HCT116 (cell line): ENCODE measurements around the gene BACE1-AS. TPM values are rescaled to one million over a fixed set of nuclear protein-coding genes. Genes with fewer than 3 reads are reported as not detected.

Source experiments
- ATAC-seq: fragments of 200-7000 bp; cut with Tn5 transposase; 2 replicates; pipeline ENCODE4 v1.9.1; 2020; ENCODE audit warnings: mild to moderate bottlenecking, moderate library complexity
- BruUV-seq: library from RNA; stranded (reverse); fragments of 400-500 nt; replicated peaks from 2 replicates; lab custom pipeline; 2021; lab: Mats Ljungman, UMichigan
- CTCF ChIA-PET: fragments of 300-600 bp; sonication (Branson Sonifier 250); formaldehyde crosslinking; loops from one replicate; lab custom pipeline; 2021; ENCODE audit warnings: antibody characterized with exemption; lab: Charles Lee
- POLR2A ChIA-PET: fragments of 300-600, 350-600 bp; sonication (Branson Sonifier 250); formaldehyde crosslinking; loops from one replicate; lab custom pipeline; 2021; ENCODE audit warnings: antibody characterized with exemption; lab: Charles Lee
- RAD21 ChIA-PET, 2 experiments: fragments of 300-600 bp; sonication (Branson Sonifier 250); formaldehyde crosslinking; loops; one replicate each; lab custom pipeline; 2023; ENCODE audit warnings: low total read pairs in 2 of 2; ENCODE audit not compliant: uncharacterized antibody in 2 of 2, unreplicated experiment in 2 of 2, low non-redundant PET in 1 of 2; lab: Charles Lee
- DNase-seq: peaks from one replicate; pipeline ENCODE4 v3.0.0-alpha.2; 2010; ENCODE audit warnings: low read depth, low spot score
- H2AFZ ChIP-seq: fragments of 200-600 bp; shearing (Covaris generic), sonication (generic); 2 replicates; pipeline ENCODE4 v1.6.1; 2017; ENCODE audit warnings: low read depth, mixed run types, mixed read lengths, antibody characterized with exemption, low read length; ENCODE audit not compliant: poor library complexity, severe bottlenecking
- H3K27ac ChIP-seq: 2 replicates; pipeline ENCODE4 v1.5.1; 2012; ENCODE audit warnings: low read depth, low read length
- H3K27me3 ChIP-seq: fragments of 200-600 bp; sonication (generic); 2 replicates; pipeline ENCODE4 v1.6.1; 2016; ENCODE audit warnings: mixed run types, low read length, mixed read lengths; ENCODE audit not compliant: insufficient read depth
- H3K36me3 ChIP-seq, 2 experiments: fragments of 200-500 bp in 1 of 2; fragments of 200-600 bp in 1 of 2; sonication (Bioruptor generic) in 1 of 2; sonication (generic) in 1 of 2; 2 replicates each; pipeline versions ENCODE4 v1.5.1 to v1.6.1; 2014 to 2016; ENCODE audit warnings: low read length in 2 of 2, inconsistent platforms in 1 of 2, mixed read lengths in 1 of 2, mixed run types in 1 of 2; ENCODE audit not compliant: insufficient read depth in 2 of 2, control insufficient read depth in 1 of 2
- H3K4me1 ChIP-seq, 2 experiments: fragments of 200-600 bp in 1 of 2; sonication (generic) in 1 of 2; 2 replicates each; pipeline versions ENCODE4 v1.5.1 to v1.6.1; 2012 to 2017; ENCODE audit warnings: low read length in 2 of 2, inconsistent platforms in 1 of 2, mild to moderate bottlenecking in 1 of 2, mixed read lengths in 1 of 2, mixed run types in 1 of 2, moderate library complexity in 1 of 2; ENCODE audit not compliant: insufficient read depth in 2 of 2, control insufficient read depth in 1 of 2
- H3K4me2 ChIP-seq: fragments of 200-600 bp; sonication (generic); 2 replicates; pipeline ENCODE4 v1.6.1; 2017; ENCODE audit warnings: mixed run types, low read length, mixed read lengths
- H3K4me3 ChIP-seq, 2 experiments: fragments of 200-600 bp in 1 of 2; sonication (generic) in 1 of 2; replicated peaks in 1 of 2; 2 replicates each; pipeline ENCODE4 v1.5.1; 2011 to 2016; ENCODE audit warnings: low read length in 2 of 2, control low read depth in 1 of 2, low read depth in 1 of 2, mild to moderate bottlenecking in 1 of 2, mixed read lengths in 1 of 2, mixed run types in 1 of 2
- H3K79me2 ChIP-seq: fragments of 200-600 bp; sonication (generic); 2 replicates; pipeline ENCODE4 v1.6.1; 2017; ENCODE audit warnings: mild to moderate bottlenecking, mixed run types, low read length, moderate library complexity, mixed read lengths; ENCODE audit not compliant: insufficient read depth
- H3K9ac ChIP-seq: fragments of 200-600 bp; sonication (generic); 2 replicates; pipeline ENCODE4 v1.6.1; 2016; ENCODE audit warnings: low read length, mixed read lengths
- H3K9me2 ChIP-seq: fragments of 200-600 bp; sonication (generic), shearing (Covaris generic); 2 replicates; pipeline ENCODE4 v1.6.1; 2017; ENCODE audit warnings: mixed run types, mild to moderate bottlenecking, moderate library complexity; ENCODE audit not compliant: insufficient read depth
- H3K9me3 ChIP-seq, 2 experiments: fragments of 200-500 bp in 1 of 2; fragments of 200-600 bp in 1 of 2; sonication (Bioruptor generic) in 1 of 2; sonication (generic) in 1 of 2; 2 replicates each; pipeline ENCODE4 v1.6.1; 2014 to 2017; ENCODE audit warnings: low read length in 2 of 2, mixed read lengths in 2 of 2, inconsistent platforms in 1 of 2, low read depth in 1 of 2, mild to moderate bottlenecking in 1 of 2, mixed run types in 1 of 2, moderate library complexity in 1 of 2; ENCODE audit not compliant: control insufficient read depth in 1 of 2, insufficient read depth in 1 of 2
- H4K20me1 ChIP-seq: fragments of 200-600 bp; sonication (generic), shearing (Covaris generic); 2 replicates; pipeline ENCODE4 v1.6.1; 2017; ENCODE audit warnings: mixed run types, mild to moderate bottlenecking, moderate library complexity; ENCODE audit not compliant: insufficient read depth
- ATF3 ChIP-seq: IDR thresholded peaks from 2 replicates; pipeline ENCODE4 v1.6.1; 2012
- CBX3 ChIP-seq: IDR thresholded peaks from 2 replicates; pipeline ENCODE4 v1.6.1; 2012; ENCODE audit warnings: low read depth
- CEBPB ChIP-seq: IDR thresholded peaks from 2 replicates; pipeline ENCODE4 v1.6.1; 2012; ENCODE audit warnings: low read depth
- CTCF ChIP-seq, 3 experiments: fragments of 200-600 bp in 1 of 3; sonication (generic) in 1 of 3; IDR thresholded peaks in 2 of 3; conservative IDR thresholded peaks in 1 of 3; 2 replicates each; pipeline ENCODE4 v1.5.1; 2012 to 2017; ENCODE audit warnings: low read depth in 2 of 3, low read length in 2 of 3, antibody characterized with exemption in 1 of 3, borderline replicate concordance in 1 of 3, control low read depth in 1 of 3, mild to moderate bottlenecking in 1 of 3, mixed read lengths in 1 of 3, mixed run types in 1 of 3, moderate library complexity in 1 of 3; ENCODE audit not compliant: insufficient read depth in 1 of 3
- EGR1 ChIP-seq: IDR thresholded peaks from 2 replicates; pipeline ENCODE4 v1.6.1; 2012; ENCODE audit warnings: low read depth
- ELF1 ChIP-seq: IDR thresholded peaks from 2 replicates; pipeline ENCODE4 v1.6.1; 2012; ENCODE audit warnings: low read depth, borderline replicate concordance
- EZH2 ChIP-seq: fragments of 200-600 bp; sonication (generic); IDR thresholded peaks from 2 replicates; pipeline ENCODE4 v1.6.1; 2017; ENCODE audit warnings: antibody characterized with exemption, mixed run types
- EZH2phosphoT487 ChIP-seq: fragments of 200-600 bp; IDR thresholded peaks from 2 replicates; pipeline ENCODE4 v1.6.1; 2018; ENCODE audit warnings: antibody characterized with exemption, borderline replicate concordance
- JUND ChIP-seq: IDR thresholded peaks from 2 replicates; pipeline ENCODE4 v1.6.1; 2012
- MAX ChIP-seq: IDR thresholded peaks from 2 replicates; pipeline ENCODE4 v1.6.1; 2012
- POLR2A ChIP-seq: IDR thresholded peaks from 2 replicates; pipeline ENCODE4 v1.7.0; 2011; ENCODE audit warnings: borderline replicate concordance; ENCODE audit not compliant: insufficient read depth, insufficient read length; ENCODE audit errors: extremely low read depth
- POLR2AphosphoS5 ChIP-seq: IDR thresholded peaks from 2 replicates; pipeline ENCODE4 v1.6.1; 2011; ENCODE audit warnings: mild to moderate bottlenecking, low read depth, low read length, moderate library complexity
- REST ChIP-seq: IDR thresholded peaks from 2 replicates; pipeline ENCODE4 v1.6.1; 2012; ENCODE audit warnings: low read depth
- SIN3A ChIP-seq: IDR thresholded peaks from 2 replicates; pipeline ENCODE4 v1.6.1; 2012; ENCODE audit warnings: low read depth
- SRF ChIP-seq: IDR thresholded peaks from 2 replicates; pipeline ENCODE4 v1.6.1; 2012; ENCODE audit warnings: low read depth
- TCF7L2 ChIP-seq: IDR thresholded peaks from 2 replicates; pipeline ENCODE4 v1.7.0; 2011; ENCODE audit warnings: borderline replicate concordance, inconsistent platforms; ENCODE audit not compliant: insufficient read depth, insufficient read length; ENCODE audit errors: extremely low read depth
- YY1 ChIP-seq: IDR thresholded peaks from 2 replicates; pipeline ENCODE4 v1.6.1; 2011; ENCODE audit warnings: low read length, low read depth, moderate library complexity, mild to moderate bottlenecking; ENCODE audit not compliant: insufficient replicate concordance; ENCODE audit errors: extremely low read depth
- ZBTB33 ChIP-seq: IDR thresholded peaks from 2 replicates; pipeline ENCODE4 v1.6.1; 2011; ENCODE audit warnings: mild to moderate bottlenecking, low read length, moderate library complexity; ENCODE audit not compliant: insufficient replicate concordance; ENCODE audit errors: extremely low read depth
- ZFX ChIP-seq: fragments of 450-650 bp; IDR thresholded peaks from 2 replicates; pipeline ENCODE4 v1.6.1; 2017
- intact Hi-C: fragments of 100-400 bp; cut with micrococcal nuclease; formaldehyde crosslinking; loops from 2 replicates; pipeline ENCODE4 v1.10.0; 2022
- total RNA-seq: library from RNA; stranded (reverse); gene quantifications from one replicate; pipeline ENCODE4 v1.2.1, GENCODE V29; 2021; ENCODE audit not compliant: unreplicated experiment

BACE1-AS gene
- total RNA-seq, 1 experiment from 2014 or later: 10.2 TPM

- Histone ChIP-seq H3K36me3 (0 out of 4 replicates have a peak, but pooled peaks cover 0 to 2% of the 10 kb centered on the region in 2 experiments), H3K27me3 (no peaks in the 10 kb centered on the region), H3K9me3 (no peaks in the 10 kb centered on the region), H3K9ac (no peak overlapping the region), H3K4me3 (no peak overlapping the region), H3K4me2 (no peak overlapping the region), H2AFZ (no peak overlapping the region), H3K79me2 (no peaks in the 10 kb centered on the region), H3K27ac (no peak overlapping the region), H4K20me1 (no peaks in the 10 kb centered on the region), H3K9me2 (no peaks in the 10 kb centered on the region), H3K4me1 (peaks cover 0 to 2% of the 10 kb centered on the region in 2 experiments; a peak in 1 of 4 replicates)
- CTCF ChIA-PET: no interaction called here
- POLR2A ChIA-PET: no interaction called here
- DNase-seq (no peak), ATAC-seq (no peak)
- no peak for TF ChIP-seq ATF3
- no peak for TF ChIP-seq TCF7L2
- TF ChIP-seq CEBPB: no peak
- no peak for TF ChIP-seq JUND
- no peak for TF ChIP-seq EZH2
- no peak for TF ChIP-seq ZFX
- TF ChIP-seq CTCF (IDR thresholded peaks at IDR 0.05 in 2 of 3, conservative IDR thresholded peaks at IDR 0.05 in 1 of 3; ENCODE audit: borderline replicate concordance in 1 of 3, insufficient read depth in 1 of 3, low read depth in 2 of 3, low read length in 2 of 3): no peak
- no peak for TF ChIP-seq ZBTB33
- TF ChIP-seq EGR1: no peak
- no peak for TF ChIP-seq MAX
- TF ChIP-seq YY1: no peak
- no peak for TF ChIP-seq REST
- no peak for TF ChIP-seq SIN3A
- no peak for TF ChIP-seq POLR2A
- no peak for TF ChIP-seq CBX3
- no peak for TF ChIP-seq EZH2phosphoT487
- TF ChIP-seq SRF: no peak
- no peak for TF ChIP-seq POLR2AphosphoS5
- no peak for TF ChIP-seq ELF1
- BruUV-seq: no TSS peak
- intact Hi-C loops: no loop called here
- RAD21 ChIA-PET: no interaction called here
These were observed 31.7 kb upstream of the BACE1-AS start for GRCh38 chr11:117259417-117259816.
